ENCODE results near the gene SDCCAG8. TPM values are rescaled to one million over a fixed set of nuclear protein-coding genes. Genes with fewer than 3 reads are reported as not detected.

SDCCAG8 gene
- total RNA-seq, 2 donors from 2014 or later, result 49.0 to 56.4 TPM

DNA sequence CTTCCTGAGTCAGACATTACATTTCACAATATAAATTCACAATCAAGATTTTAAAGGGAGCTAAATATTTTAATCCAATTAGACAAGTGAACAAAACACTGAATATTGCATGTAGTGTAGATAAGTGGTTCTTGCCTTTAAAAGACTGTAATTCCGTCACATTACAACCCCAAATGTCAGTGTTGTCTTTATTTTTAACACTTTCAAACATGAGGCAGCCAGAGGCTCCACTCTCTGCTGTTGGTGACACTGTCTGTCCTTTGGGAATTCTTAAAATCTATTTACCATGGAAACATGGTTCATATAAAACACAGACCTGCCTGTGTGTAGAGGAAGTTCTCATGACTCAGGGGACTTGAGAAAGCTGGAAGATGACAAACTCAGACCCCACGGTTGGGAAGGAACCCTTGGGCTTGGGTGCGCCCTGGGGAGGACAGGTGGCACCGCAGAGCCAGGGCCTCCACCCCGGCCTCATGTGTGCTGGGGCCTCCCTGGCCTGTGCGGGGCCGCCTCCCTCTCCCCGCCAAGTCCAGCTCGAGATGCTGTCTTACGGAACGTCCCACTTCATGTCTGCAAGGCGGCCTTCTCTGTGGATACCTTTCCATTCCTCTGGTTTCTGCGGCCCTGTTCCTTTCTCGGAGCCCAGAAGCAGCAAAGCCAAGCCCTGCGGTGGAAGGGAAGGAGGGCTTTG lies 239.0 kb downstream of the SDCCAG8 start:
- Histone ChIP-seq H3K27ac (no peak overlapping the region), H3K27me3 (no peaks in the 10 kb centered on the region), H3K36me3 (replicated peaks in 1 of 2; ENCODE audit: insufficient read depth in 1 of 2, low read depth in 2 of 2) (no peaks in the 10 kb centered on the region), H3K9me3 (no peaks in the 10 kb centered on the region), H3K4me1 (no peaks in the 10 kb centered on the region), H3K4me3 (no peak overlapping the region)
- TF ChIP-seq, protein P1, sequence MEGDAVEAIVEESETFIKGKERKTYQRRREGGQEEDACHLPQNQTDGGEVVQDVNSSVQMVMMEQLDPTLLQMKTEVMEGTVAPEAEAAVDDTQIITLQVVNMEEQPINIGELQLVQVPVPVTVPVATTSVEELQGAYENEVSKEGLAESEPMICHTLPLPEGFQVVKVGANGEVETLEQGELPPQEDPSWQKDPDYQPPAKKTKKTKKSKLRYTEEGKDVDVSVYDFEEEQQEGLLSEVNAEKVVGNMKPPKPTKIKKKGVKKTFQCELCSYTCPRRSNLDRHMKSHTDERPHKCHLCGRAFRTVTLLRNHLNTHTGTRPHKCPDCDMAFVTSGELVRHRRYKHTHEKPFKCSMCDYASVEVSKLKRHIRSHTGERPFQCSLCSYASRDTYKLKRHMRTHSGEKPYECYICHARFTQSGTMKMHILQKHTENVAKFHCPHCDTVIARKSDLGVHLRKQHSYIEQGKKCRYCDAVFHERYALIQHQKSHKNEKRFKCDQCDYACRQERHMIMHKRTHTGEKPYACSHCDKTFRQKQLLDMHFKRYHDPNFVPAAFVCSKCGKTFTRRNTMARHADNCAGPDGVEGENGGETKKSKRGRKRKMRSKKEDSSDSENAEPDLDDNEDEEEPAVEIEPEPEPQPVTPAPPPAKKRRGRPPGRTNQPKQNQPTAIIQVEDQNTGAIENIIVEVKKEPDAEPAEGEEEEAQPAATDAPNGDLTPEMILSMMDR (IDR thresholded peaks at IDR 0.05), result no peak
- no peak for TF ChIP-seq POLR2A (IDR thresholded peaks at IDR 0.05)
- WGBS, 2 donors, result 94 to 96% methylated on average over 15 of the region's 15 CpGs
- DNase-seq (no peak), ATAC-seq (no peak)
- intact Hi-C loops (cut with DNase I), result no loop called here

DNA sequence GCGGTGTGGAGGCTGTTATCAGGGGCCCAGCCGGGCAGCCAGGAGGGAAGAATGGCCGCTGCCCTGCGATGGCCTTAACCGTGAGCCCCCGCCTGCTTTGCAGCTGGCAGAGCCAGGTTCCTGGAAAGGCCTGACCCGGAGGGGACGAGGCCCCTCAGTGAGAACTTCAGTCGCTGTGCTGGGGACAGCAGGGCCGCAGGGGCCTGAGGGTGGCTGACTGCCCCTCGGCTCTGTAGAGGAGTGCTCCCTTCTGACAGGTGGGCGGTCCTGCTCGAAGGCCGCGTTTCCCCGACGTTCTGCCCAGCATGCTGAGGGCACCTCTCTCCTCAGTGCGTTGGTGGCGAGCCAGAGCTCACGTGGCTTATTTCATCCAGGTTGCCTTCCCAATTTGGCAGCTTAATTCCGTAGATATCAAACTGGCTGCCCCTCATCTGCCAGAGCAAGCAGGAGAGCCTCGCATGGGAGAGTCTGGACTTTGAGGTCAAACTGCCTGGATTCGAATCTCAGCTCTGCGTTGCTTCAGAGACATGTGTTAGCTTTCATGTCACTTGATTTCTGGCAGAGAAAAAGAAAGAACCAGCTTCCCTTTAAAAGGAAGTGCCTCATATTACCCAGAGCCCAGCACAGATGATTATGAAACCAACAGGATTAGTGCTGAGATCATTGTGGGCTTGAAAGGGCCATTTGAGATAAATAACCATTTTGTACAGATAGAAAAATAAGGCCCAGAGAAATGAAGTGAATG lies 239.8 kb downstream of the SDCCAG8 start:
- DNase-seq, result peak in 1 of 4 donors; percentile 27
- no peak overlapping the region for H3K4me3 ChIP-seq
- no peaks in the 10 kb centered on the region for H3K4me1 ChIP-seq
- H3K27ac ChIP-seq, result peak overlapping the region in 2 of 4 donors; percentile 35 to 64
- no peaks in the 10 kb centered on the region for H3K27me3 ChIP-seq
- peak; percentile 47 for ATAC-seq
- H3K9me3 ChIP-seq, result no peaks in the 10 kb centered on the region
- WGBS, 2 donors, result 88 to 93% methylated on average over 21 to 24 of the region's 24 CpGs
- intact Hi-C loops (cut with DNase I), result no loop called here
- TF ChIP-seq POLR2A (IDR thresholded peaks at IDR 0.05), result no peak
- TF ChIP-seq, protein P1 (IDR thresholded peaks at IDR 0.05), result no peak
- no peaks in the 10 kb centered on the region for H3K36me3 ChIP-seq (replicated peaks in 1 of 2; ENCODE audit: insufficient read depth in 1 of 2, low read depth in 2 of 2)

DNA sequence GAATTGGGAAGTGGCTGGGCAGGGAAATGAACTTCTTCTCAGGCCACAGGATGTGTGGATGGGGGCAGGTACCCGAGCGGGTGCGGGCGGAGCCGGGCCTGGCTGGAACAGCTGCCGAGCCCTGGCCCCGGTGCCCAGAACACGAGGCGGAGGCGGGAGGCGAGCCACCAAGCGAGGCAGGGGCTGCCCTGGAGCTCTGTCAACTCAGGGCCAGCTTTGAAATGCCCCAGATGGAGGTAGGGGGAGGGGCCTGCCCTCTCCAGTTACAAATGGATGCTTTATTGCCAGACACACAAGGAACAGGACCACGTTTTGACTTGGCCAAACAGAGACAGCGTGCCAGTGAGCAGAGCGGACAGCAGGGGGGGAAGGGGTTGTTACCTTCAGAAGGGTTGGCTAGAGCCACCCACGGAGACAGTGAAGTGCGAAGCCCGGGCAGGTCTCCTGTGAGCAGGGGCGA lies 240.4 kb downstream of the SDCCAG8 start:
- peak; percentile 49 for ATAC-seq
- H3K27ac ChIP-seq, result peak overlapping the region in 2 of 4 donors; percentile 35 to 64
- no peaks in the 10 kb centered on the region for H3K9me3 ChIP-seq

DNA sequence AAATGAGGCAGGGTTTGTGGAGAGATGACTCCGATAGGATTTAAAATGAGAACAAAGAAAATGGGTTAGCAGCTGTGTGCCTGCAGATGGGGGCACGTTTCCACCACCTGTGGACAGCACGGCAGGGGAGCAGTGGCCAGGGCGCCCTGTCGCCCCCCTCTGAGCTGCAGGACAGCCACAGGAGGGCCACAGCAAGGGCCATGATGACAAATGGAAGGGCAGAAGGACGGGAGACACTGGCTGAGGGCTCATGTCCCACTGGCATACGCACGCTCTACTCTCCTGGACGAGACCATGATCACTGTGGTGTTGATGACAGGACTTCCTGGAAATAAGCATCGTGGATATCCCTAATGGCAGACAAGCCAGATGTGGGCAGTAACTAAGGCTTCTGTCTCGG lies 241.0 kb downstream of the SDCCAG8 start:
- DNase-seq, result no peak
- intact Hi-C loops (cut with DNase I), result no loop called here
- 93 to 97% methylated on average over 11 of the region's 11 CpGs for WGBS, 2 donors

More for the DNA sequence above, 240.4 kb downstream of the SDCCAG8 start:
- no peaks in the 10 kb centered on the region for H3K27me3 ChIP-seq
- no peak overlapping the region for H3K4me3 ChIP-seq
- DNase-seq, result no peak
- intact Hi-C loops (cut with DNase I), result no loop called here
- no peaks in the 10 kb centered on the region for H3K4me1 ChIP-seq
- no peak for TF ChIP-seq POLR2A (IDR thresholded peaks at IDR 0.05)
- TF ChIP-seq, protein P1 (IDR thresholded peaks at IDR 0.05), result no peak
- no peaks in the 10 kb centered on the region for H3K36me3 ChIP-seq (replicated peaks in 1 of 2; ENCODE audit: insufficient read depth in 1 of 2, low read depth in 2 of 2)
- WGBS, 2 donors, result 89 to 94% methylated on average over 18 to 19 of the region's 19 CpGs

More for the DNA sequence above, 241.0 kb downstream of the SDCCAG8 start:
- H3K27ac ChIP-seq, result no peak overlapping the region
- TF ChIP-seq POLR2A (IDR thresholded peaks at IDR 0.05), result no peak
- TF ChIP-seq, protein P1 (IDR thresholded peaks at IDR 0.05), result no peak
- H3K27me3 ChIP-seq, result no peaks in the 10 kb centered on the region
- no peaks in the 10 kb centered on the region for H3K9me3 ChIP-seq
- H3K4me3 ChIP-seq, result no peak overlapping the region
- ATAC-seq, result no peak
- H3K4me1 ChIP-seq, result no peaks in the 10 kb centered on the region
- H3K36me3 ChIP-seq (replicated peaks in 1 of 2; ENCODE audit: insufficient read depth in 1 of 2, low read depth in 2 of 2), result no peaks in the 10 kb centered on the region

Measured in body of pancreas (tissue), 4 donors.